SK-N-MC (cell line): ENCODE data around the gene ETS2.

Experiments
- EZH2 ChIP-seq: fragments of 200-600 bp; sonication (generic); IDR thresholded peaks from one replicate; pipeline ENCODE4 v1.6.1; 2017; ENCODE audit warnings: antibody characterized with exemption
- FOXP2 ChIP-seq: optimal IDR thresholded peaks from 2 replicates; pipeline ENCODE3; 2011; ENCODE audit warnings: mild to moderate bottlenecking, moderate library complexity; ENCODE audit not compliant: insufficient read depth; ENCODE audit errors: extremely low read length, control extremely low read depth
- POLR2AphosphoS5 ChIP-seq: IDR thresholded peaks from 2 replicates; pipeline ENCODE4 v1.6.1; 2012; ENCODE audit warnings: mild to moderate bottlenecking, low read depth, low read length, borderline replicate concordance

- no peak for TF ChIP-seq POLR2AphosphoS5
- TF ChIP-seq EZH2: no peak
- no peak for TF ChIP-seq FOXP2
Measured at GRCh38 chr21:38797470-38797869, 8.3 kb upstream of the ETS2 start.
